Muscle layer of colon (tissue), 2 donors: ENCODE data around the gene RBBP4.
A peak's percentile ranks its signal among the peaks of the same experiment; 100 is the strongest.
"Not testable (repeated sequence)": the region's sequence is repeated elsewhere in the genome, so short reads cannot be mapped to it uniquely, and the experiment has no call there.

ENCODE experiments used
- H3K27ac ChIP-seq: one replicate; pipeline ENCODE4 v1.7.0; 2013; ENCODE audit warnings: low read depth, mild to moderate bottlenecking, low read length, moderate library complexity
- H3K27me3 ChIP-seq, 2 donors: one replicate each; pipeline ENCODE4 v1.7.0; 2013; ENCODE audit warnings: low read length in 2 of 2, mild to moderate bottlenecking in 2 of 2; ENCODE audit not compliant: insufficient read depth in 2 of 2, control insufficient read depth in 1 of 2
- H3K36me3 ChIP-seq: one replicate; pipeline ENCODE4 v1.7.0; 2013; ENCODE audit warnings: mild to moderate bottlenecking, low read length; ENCODE audit not compliant: insufficient read depth
- H3K4me1 ChIP-seq: one replicate; pipeline ENCODE4 v1.7.0; 2013; ENCODE audit warnings: mild to moderate bottlenecking, low read length; ENCODE audit not compliant: insufficient read depth
- H3K4me3 ChIP-seq, 2 donors: one replicate each; pipeline ENCODE4 v1.7.0; 2013; ENCODE audit warnings: low read length in 2 of 2, low read depth in 1 of 2, mild to moderate bottlenecking in 1 of 2, moderate library complexity in 1 of 2
- H3K9ac ChIP-seq: one replicate; pipeline ENCODE4 v1.7.0; 2013; ENCODE audit warnings: low read length
- H3K9me3 ChIP-seq: one replicate; pipeline ENCODE4 v1.7.0; 2013; ENCODE audit warnings: mild to moderate bottlenecking, low read length
- donor health status: abdominal sarcoma.
- donor health status: Adenocarcinoma of cecum.

Gene RBBP4

GRCh38 chr1:32701421-32701911 lies 50.5 kb downstream of the RBBP4 start:
- Histone ChIP-seq H3K36me3 (no peaks in the 10 kb centered on the region), H3K27ac (peak overlapping the region; percentile 48), H3K4me1 (peaks cover 32% of the 10 kb centered on the region), H3K9me3 (no peaks in the 10 kb centered on the region), H3K4me3 (peak overlapping the region; percentile 68 to 84), H3K27me3 (no peaks in the 10 kb centered on the region), H3K9ac (peak overlapping the region; percentile 53)

DNA sequence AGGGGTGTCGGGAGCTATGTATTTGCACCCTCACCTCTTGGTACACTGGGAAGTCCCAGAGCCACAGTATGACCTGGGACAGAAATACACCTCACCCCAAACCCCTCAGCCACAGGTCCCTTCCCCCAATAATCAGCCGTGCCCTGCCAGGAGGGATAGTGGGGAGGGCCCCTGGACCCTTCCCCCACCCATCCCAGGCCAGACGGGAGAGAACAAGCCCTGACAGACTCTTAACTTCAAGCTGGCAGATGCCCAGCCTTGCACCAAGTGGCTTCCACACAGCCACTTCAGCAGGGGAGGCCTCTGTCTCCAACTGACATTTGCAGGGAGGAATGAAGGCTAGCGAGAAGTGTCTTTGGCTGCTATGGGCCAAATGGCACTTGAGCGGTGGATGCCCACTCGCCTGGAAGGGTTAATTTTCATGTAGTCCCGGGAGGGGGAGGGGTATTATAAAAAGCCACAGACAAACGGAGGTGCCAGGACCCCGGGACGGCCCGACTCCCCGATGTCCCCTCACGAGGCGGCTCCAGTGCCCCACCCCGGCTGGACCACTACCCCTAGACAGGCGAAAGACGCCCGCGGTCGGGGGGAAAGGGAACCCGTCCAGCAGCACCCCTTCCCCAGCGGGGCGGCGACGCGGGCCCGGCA lies 51.1 kb downstream of the RBBP4 start:
- Histone ChIP-seq H3K27ac (peak overlapping the region; percentile 48), H3K36me3 (no peaks in the 10 kb centered on the region), H3K4me1 (peaks cover 37% of the 10 kb centered on the region), H3K9ac (peak overlapping the region; percentile 53), H3K4me3 (peak overlapping the region; percentile 68 to 84), H3K9me3 (no peaks in the 10 kb centered on the region), H3K27me3 (no peaks in the 10 kb centered on the region)

GRCh38 chr1:32702599-32703478 lies 51.8 kb downstream of the RBBP4 start, which contains the start of gene SYNC:
Gene SYNC (minus strand): TSS chr1:32702770. CDS start chr1:32702660, 110 bp downstream.
- Histone ChIP-seq H3K27me3 (no peaks in the 10 kb centered on the region), H3K9me3 (no peaks in the 10 kb centered on the region), H3K4me1 (peaks cover 37% of the 10 kb centered on the region), H3K27ac (peak within 1 kb of the TSS; percentile 92), H3K9ac (peak within 1 kb of the TSS; percentile 71), H3K4me3 (peak within 1 kb of the TSS; percentile 68 to 84), H3K36me3 (no peaks in the 10 kb centered on the region)

DNA sequence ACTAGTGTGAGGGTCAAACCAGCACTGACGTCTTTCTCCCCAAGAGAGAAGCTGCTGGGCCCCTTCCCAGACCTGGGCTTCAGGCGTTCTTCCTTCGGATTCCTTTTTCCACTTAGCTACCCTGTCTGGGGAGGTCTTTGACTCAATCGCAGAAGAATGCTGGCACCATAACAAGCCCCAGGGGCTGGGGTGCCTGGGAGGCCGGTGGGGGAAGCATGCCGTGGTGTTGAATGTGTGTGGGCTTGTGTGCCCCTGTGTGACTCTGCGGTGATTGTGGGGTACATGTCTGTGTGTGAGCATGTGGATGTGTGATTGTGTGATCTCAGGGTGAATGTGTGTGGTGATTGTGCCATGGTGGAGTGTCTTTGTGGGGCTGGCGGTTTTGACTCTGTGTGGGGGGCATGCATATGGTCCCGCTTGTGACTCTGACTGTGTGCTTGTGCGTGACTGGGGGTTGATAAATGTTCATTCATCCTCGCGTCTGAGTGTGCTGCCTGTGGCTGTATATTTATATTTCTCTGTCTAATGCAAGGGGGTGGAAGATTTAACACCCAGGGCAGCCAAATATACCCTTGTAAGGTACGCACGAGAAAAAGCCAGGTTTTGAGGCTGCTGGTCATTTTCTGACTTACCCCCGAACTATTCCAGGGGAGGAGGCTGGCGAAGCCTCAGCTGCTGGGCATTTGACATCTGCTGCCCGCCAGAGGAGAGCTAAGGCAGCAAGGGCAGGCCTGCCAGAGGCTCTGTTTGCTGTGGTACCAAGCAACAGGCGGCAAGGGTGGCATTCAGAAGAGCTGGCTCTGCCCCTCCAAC lies 52.7 kb downstream of the RBBP4 start:
- peak overlapping the region; percentile 71 for H3K9ac ChIP-seq
- peak overlapping the region; percentile 67 to 84 for H3K4me3 ChIP-seq

DNA sequence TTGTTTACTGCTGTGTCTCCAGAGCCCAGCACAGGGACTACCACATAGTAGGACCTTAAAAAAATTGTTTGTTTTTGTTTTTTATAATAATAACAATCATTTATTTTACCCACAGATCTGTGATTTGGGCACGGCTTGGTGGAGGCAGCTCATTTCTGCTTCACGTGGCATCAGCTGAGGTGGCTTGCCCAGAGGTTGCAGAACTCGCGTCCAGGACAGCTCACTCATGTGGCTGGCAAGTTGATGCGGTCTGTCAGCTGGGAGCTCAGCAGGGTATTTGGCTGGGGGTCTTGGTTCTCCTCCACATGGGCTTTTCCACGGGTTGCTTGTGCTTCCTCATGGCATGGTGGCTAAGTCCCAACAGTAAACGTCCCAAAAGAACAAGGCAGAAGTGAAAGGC lies 54.5 kb downstream of the RBBP4 start:
- no peaks in the 10 kb centered on the region for H3K36me3 ChIP-seq
- H3K4me3 ChIP-seq: no peak overlapping the region
- no peaks in the 10 kb centered on the region for H3K27me3 ChIP-seq
- H3K4me1 ChIP-seq: peaks cover 37% of the 10 kb centered on the region
- no peak overlapping the region for H3K9ac ChIP-seq
- H3K9me3 ChIP-seq: no peaks in the 10 kb centered on the region
- peak overlapping the region; percentile 39 for H3K27ac ChIP-seq

More for the DNA sequence above, 52.7 kb downstream of the RBBP4 start:
- H3K27me3 ChIP-seq: no peaks in the 10 kb centered on the region
- H3K27ac ChIP-seq: peak overlapping the region; percentile 92
- H3K36me3 ChIP-seq: no peaks in the 10 kb centered on the region
- peaks cover 37% of the 10 kb centered on the region for H3K4me1 ChIP-seq
- H3K9me3 ChIP-seq: no peaks in the 10 kb centered on the region

- H3K27ac ChIP-seq: peak overlapping the region; percentile 1
- no peaks in the 10 kb centered on the region for H3K27me3 ChIP-seq
- no peak overlapping the region for H3K9ac ChIP-seq
- H3K9me3 ChIP-seq: no peaks in the 10 kb centered on the region
- H3K4me1 ChIP-seq: peaks cover 34% of the 10 kb centered on the region
- H3K4me3 ChIP-seq: no peak overlapping the region
- no peaks in the 10 kb centered on the region for H3K36me3 ChIP-seq
Measured at GRCh38 chr1:32706491-32706890, 55.5 kb downstream of the RBBP4 start.

GRCh38 chr1:32709075-32709474 lies 58.1 kb downstream of the RBBP4 start:
- no peak overlapping the region for H3K9ac ChIP-seq
- H3K4me1 ChIP-seq: peaks cover 17% of the 10 kb centered on the region
- H3K27ac ChIP-seq: no peak overlapping the region
- H3K4me3 ChIP-seq: no peak overlapping the region
- H3K9me3 ChIP-seq: no peaks in the 10 kb centered on the region
- no peaks in the 10 kb centered on the region for H3K36me3 ChIP-seq
- no peaks in the 10 kb centered on the region for H3K27me3 ChIP-seq

DNA sequence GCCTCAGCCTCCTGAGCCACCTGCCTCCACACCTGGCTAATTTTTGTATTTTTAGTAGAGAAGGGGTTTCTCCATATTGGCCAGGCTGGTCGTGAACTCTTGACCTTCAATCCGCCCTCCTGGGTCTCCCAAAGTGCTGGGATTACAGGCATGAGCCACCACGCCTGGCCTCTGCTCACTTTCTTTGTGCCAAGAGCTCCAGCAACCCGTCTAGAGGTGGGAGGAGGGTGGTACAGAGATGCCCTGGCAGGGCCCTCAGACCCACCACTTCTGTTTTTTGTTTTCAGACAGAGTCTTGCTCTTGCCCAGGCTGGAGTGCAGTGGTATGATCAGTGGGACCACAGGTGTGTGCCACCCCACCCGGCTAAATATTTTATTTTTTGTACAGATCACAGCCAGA lies 58.5 kb downstream of the RBBP4 start:
- Histone ChIP-seq H3K9ac (no peak overlapping the region), H3K9me3 (no peaks in the 10 kb centered on the region), H3K4me1 (peaks cover 13% of the 10 kb centered on the region), H3K27ac (no peak overlapping the region), H3K4me3 (no peak overlapping the region), H3K27me3 (no peaks in the 10 kb centered on the region), H3K36me3 (no peaks in the 10 kb centered on the region)

GRCh38 chr1:32711221-32711620 lies 60.2 kb downstream of the RBBP4 start:
- H3K4me1 ChIP-seq, H3K27me3 ChIP-seq, H3K27ac ChIP-seq, H3K4me3 ChIP-seq, H3K9me3 ChIP-seq, H3K36me3 ChIP-seq, H3K9ac ChIP-seq: not testable (repeated sequence)

DNA sequence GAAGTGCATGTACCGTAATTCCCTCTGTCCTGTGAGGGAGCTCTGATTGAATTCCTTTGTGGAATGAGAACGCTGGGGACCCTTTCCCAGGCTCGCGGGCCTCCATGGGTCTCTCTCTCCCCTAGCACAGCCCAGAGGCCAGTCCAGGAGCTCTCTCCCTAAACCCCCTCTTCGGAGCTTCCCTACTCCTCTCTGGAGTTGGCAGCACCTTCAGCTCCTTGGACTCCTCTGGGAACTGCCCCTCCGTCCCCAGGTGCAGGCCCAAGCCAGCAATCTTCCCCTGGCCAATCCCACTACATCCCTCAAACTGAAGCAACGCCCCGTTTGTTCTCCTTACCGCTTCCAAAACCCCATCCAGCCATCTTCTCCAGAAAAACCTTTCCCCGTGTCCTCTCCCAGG lies 62.1 kb downstream of the RBBP4 start:
- Histone ChIP-seq H3K9me3 (no peaks in the 10 kb centered on the region), H3K36me3 (no peaks in the 10 kb centered on the region), H3K4me1 (no peaks in the 10 kb centered on the region)

GRCh38 chr1:32714277-32714676 lies 63.3 kb downstream of the RBBP4 start:
- no peak overlapping the region for H3K4me3 ChIP-seq
- H3K9ac ChIP-seq: no peak overlapping the region
- no peaks in the 10 kb centered on the region for H3K4me1 ChIP-seq
- H3K9me3 ChIP-seq: no peaks in the 10 kb centered on the region
- H3K27me3 ChIP-seq: no peaks in the 10 kb centered on the region
- no peaks in the 10 kb centered on the region for H3K36me3 ChIP-seq
- H3K27ac ChIP-seq: no peak overlapping the region

More for the DNA sequence above, 62.1 kb downstream of the RBBP4 start:
- Histone ChIP-seq H3K9ac (no peak overlapping the region), H3K27me3 (no peaks in the 10 kb centered on the region), H3K27ac (no peak overlapping the region), H3K4me3 (no peak overlapping the region)
